ENCODE data around the gene BHMT. TPM values are rescaled to one million over a fixed set of nuclear protein-coding genes. Genes with fewer than 3 reads are reported as not detected.

The BHMT gene
- total RNA-seq, 1 experiment from 2014 or later: not detected

- H3K79me2 ChIP-seq (ENCODE audit: low read length): no peaks in the 10 kb centered on the region
- H3K36me3 ChIP-seq (ENCODE audit: low read depth, low read length): no peaks in the 10 kb centered on the region
- no peak overlapping the region for H3K9ac ChIP-seq (ENCODE audit: low read length)
- intact Hi-C loops (cut with micrococcal nuclease): no loop called here
- H3K9me2 ChIP-seq (replicated peaks; ENCODE audit: low read length): no peaks in the 10 kb centered on the region
- H3K27me3 ChIP-seq (ENCODE audit: low read length): no peaks in the 10 kb centered on the region
- no peak overlapping the region for H3K27ac ChIP-seq (ENCODE audit: low read length)
- BruUV-seq (replicated peaks): no TSS peak
- ChIA-PET CTCF (no interaction called here), POLR2A (ENCODE audit: unreplicated experiment) (no interaction called here)
- no peak overlapping the region for H3K4me2 ChIP-seq (ENCODE audit: low read length)
- no peak overlapping the region for H2AFZ ChIP-seq (ENCODE audit: low read length)
- no peaks in the 10 kb centered on the region for H3K9me3 ChIP-seq (ENCODE audit: low read length)
- no peaks in the 10 kb centered on the region for H3K4me1 ChIP-seq (ENCODE audit: insufficient read depth, low read length)
- H3K4me3 ChIP-seq (ENCODE audit: low read length): no peak overlapping the region
- DNase-seq (no peak), ATAC-seq (no peak)
- H3F3A ChIP-seq (ENCODE audit: low read length, unreplicated experiment): no peaks in the 10 kb centered on the region
- TF ChIP-seq CTCF (conservative IDR thresholded peaks at IDR 0.05; ENCODE audit: low read depth, low read length) (no peak), EZH2phosphoT487 (IDR thresholded peaks at IDR 0.05; ENCODE audit: borderline replicate concordance, low read length) (no peak), EZH2 (IDR thresholded peaks at IDR 0.05; ENCODE audit: low read length, unreplicated experiment) (no peak)
- no peaks in the 10 kb centered on the region for H4K20me1 ChIP-seq (ENCODE audit: low read length)
These were observed 522 bp downstream of the BHMT start for GRCh38 chr5:79111960-79112702.

- ChIA-PET CTCF (no interaction called here), POLR2A (ENCODE audit: unreplicated experiment) (no interaction called here)
- H2AFZ ChIP-seq (ENCODE audit: low read length): no peak overlapping the region
- H3K9ac ChIP-seq (ENCODE audit: low read length): no peak overlapping the region
- H3K36me3 ChIP-seq (ENCODE audit: low read depth, low read length): no peaks in the 10 kb centered on the region
- H3K4me1 ChIP-seq (ENCODE audit: insufficient read depth, low read length): no peaks in the 10 kb centered on the region
- H3K4me3 ChIP-seq (ENCODE audit: low read length): no peak overlapping the region
- H3F3A ChIP-seq (ENCODE audit: low read length, unreplicated experiment): no peaks in the 10 kb centered on the region
- TF ChIP-seq EZH2phosphoT487 (IDR thresholded peaks at IDR 0.05; ENCODE audit: borderline replicate concordance, low read length): no peak
- TF ChIP-seq EZH2 (IDR thresholded peaks at IDR 0.05; ENCODE audit: low read length, unreplicated experiment): no peak
- no peak for TF ChIP-seq CTCF (conservative IDR thresholded peaks at IDR 0.05; ENCODE audit: low read depth, low read length)
- no peaks in the 10 kb centered on the region for H3K9me2 ChIP-seq (replicated peaks; ENCODE audit: low read length)
- no peak for ATAC-seq
- intact Hi-C loops (cut with micrococcal nuclease): no loop called here
- no peak overlapping the region for H3K27ac ChIP-seq (ENCODE audit: low read length)
- H3K79me2 ChIP-seq (ENCODE audit: low read length): no peaks in the 10 kb centered on the region
- no peaks in the 10 kb centered on the region for H4K20me1 ChIP-seq (ENCODE audit: low read length)
- no peak overlapping the region for H3K4me2 ChIP-seq (ENCODE audit: low read length)
- no peak for DNase-seq
- no TSS peak for BruUV-seq (replicated peaks)
- H3K9me3 ChIP-seq (ENCODE audit: low read length): no peaks in the 10 kb centered on the region
- H3K27me3 ChIP-seq (ENCODE audit: low read length): no peaks in the 10 kb centered on the region
These were observed 1.1 kb downstream of the BHMT start for GRCh38 chr5:79112703-79113058.

- Histone ChIP-seq H3K9me2 (replicated peaks; ENCODE audit: low read length) (no peaks in the 10 kb centered on the region), H3K79me2 (ENCODE audit: low read length) (no peaks in the 10 kb centered on the region), H3F3A (ENCODE audit: low read length, unreplicated experiment) (no peaks in the 10 kb centered on the region), H3K4me1 (ENCODE audit: insufficient read depth, low read length) (no peaks in the 10 kb centered on the region), H4K20me1 (ENCODE audit: low read length) (no peaks in the 10 kb centered on the region), H3K27me3 (ENCODE audit: low read length) (no peaks in the 10 kb centered on the region), H3K9ac (ENCODE audit: low read length) (no peak overlapping the region), H3K4me2 (ENCODE audit: low read length) (no peak overlapping the region), H3K27ac (ENCODE audit: low read length) (no peak overlapping the region), H3K9me3 (ENCODE audit: low read length) (no peaks in the 10 kb centered on the region), H3K4me3 (ENCODE audit: low read length) (no peak overlapping the region), H2AFZ (ENCODE audit: low read length) (no peak overlapping the region), H3K36me3 (ENCODE audit: low read depth, low read length) (no peaks in the 10 kb centered on the region)
- intact Hi-C loops (cut with micrococcal nuclease): loop anchor here (5.0 kb wide), 1 partner anchor 97 kb away; no protein-coding TSS in a partner anchor
- no TSS peak for BruUV-seq (replicated peaks)
- TF ChIP-seq CTCF (conservative IDR thresholded peaks at IDR 0.05; ENCODE audit: low read depth, low read length): no peak
- TF ChIP-seq EZH2 (IDR thresholded peaks at IDR 0.05; ENCODE audit: low read length, unreplicated experiment): no peak
- TF ChIP-seq EZH2phosphoT487 (IDR thresholded peaks at IDR 0.05; ENCODE audit: borderline replicate concordance, low read length): no peak
- DNase-seq (no peak), ATAC-seq (no peak)
- POLR2A ChIA-PET (ENCODE audit: unreplicated experiment): no interaction called here
- CTCF ChIA-PET: no interaction called here
These were observed 7.9 kb downstream of the BHMT start for GRCh38 chr5:79119486-79119885.
